GM12873 (cell line): ENCODE measurements around the gene KCNMA1.

Experiments used
- CTCF ChIP-seq: IDR thresholded peaks from 2 replicates; pipeline ENCODE4 v1.5.1; 2012; ENCODE audit warnings: low read depth, mild to moderate bottlenecking, moderate library complexity, low read length, control low read depth; ENCODE audit not compliant: insufficient read depth; ENCODE audit errors: missing control alignments

KCNMA1 gene

GRCh38 chr10:77586719-77587415 is 50.7 kb downstream of the KCNMA1 start:
- no peak for TF ChIP-seq CTCF

- no peak for TF ChIP-seq CTCF
Measured at GRCh38 chr10:77584938-77585337, 52.7 kb downstream of the KCNMA1 start.

- no peak for TF ChIP-seq CTCF
Measured at GRCh38 chr10:77583527-77583926, 54.1 kb downstream of the KCNMA1 start.

GRCh38 chr10:77582710-77583115 is 54.9 kb downstream of the KCNMA1 start:
- no peak for TF ChIP-seq CTCF

- TF ChIP-seq CTCF: no peak
Measured at GRCh38 chr10:77581738-77582137, 55.9 kb downstream of the KCNMA1 start.

- no peak for TF ChIP-seq CTCF
Measured at GRCh38 chr10:77580482-77580881, 57.1 kb downstream of the KCNMA1 start.

- TF ChIP-seq CTCF: no peak
Measured at GRCh38 chr10:77578583-77579227, 58.9 kb downstream of the KCNMA1 start.
